ENCODE data around the gene NSRP1. TPM values are rescaled to one million over a fixed set of nuclear protein-coding genes. Genes with fewer than 3 reads are reported as not detected.

NSRP1 gene
- total RNA-seq, 1 experiment from 2014 or later = 34.3 TPM

DNA sequence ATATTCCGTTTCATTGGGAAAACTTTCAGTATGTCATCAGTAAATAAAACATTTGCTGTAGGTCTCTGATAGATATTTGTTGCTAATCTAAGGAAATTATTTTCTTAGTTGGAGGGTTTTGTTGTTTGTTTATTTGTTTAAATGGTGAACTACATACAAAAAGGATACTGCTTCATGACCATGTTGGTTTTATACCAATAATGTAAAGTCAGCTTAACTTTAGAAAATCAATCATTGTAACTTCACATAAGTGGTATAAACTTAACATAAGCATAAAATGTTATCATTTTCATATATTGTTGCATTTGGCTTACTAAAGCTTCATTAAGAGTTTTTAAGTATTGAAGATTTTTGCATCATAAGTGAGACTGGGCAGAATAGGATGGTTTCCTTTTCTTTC, 57.9 kb downstream of the NSRP1 start:
- ChIA-PET CTCF (no interaction called here), POLR2A (ENCODE audit: unreplicated experiment) (no interaction called here)
- TF ChIP-seq EZH2 (IDR thresholded peaks at IDR 0.05; ENCODE audit: low read depth) = no peak
- no peak for TF ChIP-seq CTCF (conservative IDR thresholded peaks at IDR 0.05)
- Histone ChIP-seq H3K4me1 (replicated peaks; ENCODE audit: insufficient read depth) (peaks cover 24% of the 10 kb centered on the region), H4K20me1 (ENCODE audit: insufficient read depth) (peaks cover 8% of the 10 kb centered on the region; the same call in 1 of the 2 replicates), H3K4me3 (no peak overlapping the region), H3K79me2 (ENCODE audit: low read depth) (peaks cover 4% of the 10 kb centered on the region), H2AFZ (no peak overlapping the region), H3K9me2 (ENCODE audit: insufficient read depth) (no peaks in the 10 kb centered on the region), H3K36me3 (ENCODE audit: low read depth) (peaks cover 15% of the 10 kb centered on the region), H3K9me3 (ENCODE audit: insufficient read depth, low read depth) (no peaks in the 10 kb centered on the region), H3F3A (ENCODE audit: insufficient read depth, low read depth) (peaks cover 31% of the 10 kb centered on the region), H3K27ac (no peak overlapping the region), H3K4me2 (no peak overlapping the region), H3K27me3 (ENCODE audit: insufficient read depth, low read depth) (no peaks in the 10 kb centered on the region)
- DNase-seq = no peak
- intact Hi-C loops (cut with micrococcal nuclease; ENCODE audit: unreplicated experiment) = no loop called here
- no TSS peak for BruUV-seq (replicated peaks)

GRCh38 chr17:30176855-30177254, 60.2 kb downstream of the NSRP1 start:
- DNase-seq = no peak
- peaks cover 8% of the 10 kb centered on the region for H3K4me1 ChIP-seq (replicated peaks; ENCODE audit: insufficient read depth)
- H2AFZ ChIP-seq = no peak overlapping the region
- BruUV-seq (replicated peaks) = no TSS peak
- CTCF ChIA-PET = no interaction called here
- H3K9me3 ChIP-seq (ENCODE audit: insufficient read depth, low read depth) = no peaks in the 10 kb centered on the region
- no peak overlapping the region for H3K4me3 ChIP-seq
- H3F3A ChIP-seq (ENCODE audit: insufficient read depth, low read depth) = peaks cover 23% of the 10 kb centered on the region
- H3K27ac ChIP-seq = no peak overlapping the region
- H3K9me2 ChIP-seq (ENCODE audit: insufficient read depth) = no peaks in the 10 kb centered on the region
- intact Hi-C loops (cut with micrococcal nuclease; ENCODE audit: unreplicated experiment) = no loop called here
- no peaks in the 10 kb centered on the region for H3K79me2 ChIP-seq (ENCODE audit: low read depth)
- no peaks in the 10 kb centered on the region for H4K20me1 ChIP-seq (ENCODE audit: insufficient read depth)
- peaks cover 26% of the 10 kb centered on the region for H3K36me3 ChIP-seq (ENCODE audit: low read depth)
- POLR2A ChIA-PET (ENCODE audit: unreplicated experiment) = no interaction called here
- no peak for TF ChIP-seq EZH2 (IDR thresholded peaks at IDR 0.05; ENCODE audit: low read depth)
- no peak for TF ChIP-seq CTCF (conservative IDR thresholded peaks at IDR 0.05)
- H3K4me2 ChIP-seq = no peak overlapping the region
- H3K27me3 ChIP-seq (ENCODE audit: insufficient read depth, low read depth) = no peaks in the 10 kb centered on the region

DNA sequence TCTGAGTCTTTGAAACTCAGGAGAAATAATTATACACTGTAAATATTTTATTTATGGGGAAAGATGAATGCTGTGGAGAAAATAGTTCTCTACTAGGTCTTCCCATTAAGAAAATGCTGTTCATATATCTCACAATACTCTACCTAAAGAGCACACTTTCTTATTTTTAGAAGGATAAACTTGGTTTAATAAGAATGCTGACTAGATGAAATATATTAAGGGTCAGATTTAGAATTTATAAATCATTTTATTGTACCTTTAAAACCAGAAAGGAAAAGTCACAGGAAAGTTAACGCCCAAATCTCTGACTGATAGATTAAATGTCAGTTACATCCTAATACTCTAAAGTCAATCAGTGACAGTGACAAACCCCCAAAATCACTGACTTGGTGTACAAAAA, 70.1 kb downstream of the NSRP1 start:
- BruUV-seq (replicated peaks) = no TSS peak
- H3K4me3 ChIP-seq = no peak overlapping the region
- H3K79me2 ChIP-seq (ENCODE audit: low read depth) = no peaks in the 10 kb centered on the region
- no peak for DNase-seq
- no peak overlapping the region for H3K4me2 ChIP-seq
- H3F3A ChIP-seq (ENCODE audit: insufficient read depth, low read depth) = no peaks in the 10 kb centered on the region; the same call in 1 of the 2 replicates
- intact Hi-C loops (cut with micrococcal nuclease; ENCODE audit: unreplicated experiment) = no loop called here
- no peak overlapping the region for H3K27ac ChIP-seq
- ChIA-PET CTCF (no interaction called here), POLR2A (ENCODE audit: unreplicated experiment) (no interaction called here)
- TF ChIP-seq EZH2 (IDR thresholded peaks at IDR 0.05; ENCODE audit: low read depth) = no peak
- no peak for TF ChIP-seq CTCF (conservative IDR thresholded peaks at IDR 0.05)
- no peaks in the 10 kb centered on the region; the same call in 1 of the 2 replicates for H3K9me2 ChIP-seq (ENCODE audit: insufficient read depth)
- no peaks in the 10 kb centered on the region for H3K27me3 ChIP-seq (ENCODE audit: insufficient read depth, low read depth)
- H2AFZ ChIP-seq = no peak overlapping the region
- H3K4me1 ChIP-seq (replicated peaks; ENCODE audit: insufficient read depth) = no peaks in the 10 kb centered on the region
- H3K9me3 ChIP-seq (ENCODE audit: insufficient read depth, low read depth) = no peaks in the 10 kb centered on the region
- H3K36me3 ChIP-seq (ENCODE audit: low read depth) = peaks cover 20% of the 10 kb centered on the region
- H4K20me1 ChIP-seq (ENCODE audit: insufficient read depth) = no peaks in the 10 kb centered on the region
